ENCODE results near the gene FOXP2.
A peak's percentile ranks its signal among the peaks of the same experiment; 100 is the strongest.

Gene FOXP2

DNA sequence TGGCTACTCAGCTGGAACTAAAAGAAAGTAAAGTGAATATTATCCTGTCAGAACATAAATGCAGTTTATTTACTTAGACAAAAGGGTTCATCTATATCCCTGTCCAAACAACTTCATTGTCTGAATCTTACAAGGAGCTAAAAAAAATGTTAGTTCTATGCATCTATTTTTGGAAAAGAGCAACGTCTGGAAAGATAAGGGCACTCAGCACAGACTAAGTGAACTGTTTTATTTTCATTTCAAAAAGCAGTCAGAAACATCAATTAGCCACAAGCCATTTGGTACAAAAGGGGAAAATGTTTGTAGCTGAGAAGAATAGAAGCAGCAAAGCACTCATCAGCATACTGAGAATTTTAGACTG lies 245.5 kb downstream of the FOXP2 start:
- Histone ChIP-seq H3K36me3 (ENCODE audit: insufficient read depth) (no peaks in the 10 kb centered on the region), H3K9ac (no peak overlapping the region), H2AFZ (ENCODE audit: low read depth) (no peak overlapping the region), H3K27me3 (ENCODE audit: insufficient read depth, low read depth) (no peaks in the 10 kb centered on the region), H3K4me1 (ENCODE audit: low read depth, poor library complexity, severe bottlenecking) (no peaks in the 10 kb centered on the region), H3K4me2 (no peak overlapping the region), H4K20me1 (ENCODE audit: insufficient read depth) (no peaks in the 10 kb centered on the region), H3K27ac (no peak overlapping the region), H3K79me2 (ENCODE audit: insufficient read depth, low read depth) (no peaks in the 10 kb centered on the region), H3K4me3 (IDR thresholded peaks at IDR 0.05; ENCODE audit: insufficient read depth, low read depth, low read length) (no peak overlapping the region)
- TF ChIP-seq CTCF (conservative IDR thresholded peaks at IDR 0.05; ENCODE audit: low read depth, low read length) = no peak

DNA sequence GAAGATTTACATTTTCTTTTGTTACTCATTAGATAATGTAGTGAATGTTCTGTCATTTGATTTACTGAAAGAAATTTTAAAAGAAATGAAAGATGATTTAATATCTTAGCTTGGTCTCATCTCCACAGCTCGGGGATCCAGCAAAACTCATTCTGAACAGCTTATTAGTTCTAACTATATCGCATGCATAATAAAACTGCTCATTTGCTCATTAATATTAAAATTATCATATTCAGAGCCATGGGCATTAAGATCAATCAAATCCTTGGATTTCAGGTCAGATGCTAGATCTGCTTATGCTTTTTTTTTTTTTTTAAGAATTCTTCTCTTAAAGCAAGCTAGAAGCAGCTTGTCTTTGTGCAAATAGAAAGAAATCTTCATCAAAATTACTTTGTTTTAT lies 246.1 kb downstream of the FOXP2 start:
- TF ChIP-seq CTCF (conservative IDR thresholded peaks at IDR 0.05; ENCODE audit: low read depth, low read length) = no peak
- Histone ChIP-seq H3K27me3 (ENCODE audit: insufficient read depth, low read depth) (no peaks in the 10 kb centered on the region), H3K4me1 (ENCODE audit: low read depth, poor library complexity, severe bottlenecking) (no peaks in the 10 kb centered on the region), H3K4me3 (IDR thresholded peaks at IDR 0.05; ENCODE audit: insufficient read depth, low read depth, low read length) (no peak overlapping the region), H3K27ac (no peak overlapping the region), H4K20me1 (ENCODE audit: insufficient read depth) (no peaks in the 10 kb centered on the region), H3K9ac (no peak overlapping the region), H3K79me2 (ENCODE audit: insufficient read depth, low read depth) (no peaks in the 10 kb centered on the region), H2AFZ (ENCODE audit: low read depth) (no peak overlapping the region), H3K4me2 (no peak overlapping the region), H3K36me3 (ENCODE audit: insufficient read depth) (no peaks in the 10 kb centered on the region)

DNA sequence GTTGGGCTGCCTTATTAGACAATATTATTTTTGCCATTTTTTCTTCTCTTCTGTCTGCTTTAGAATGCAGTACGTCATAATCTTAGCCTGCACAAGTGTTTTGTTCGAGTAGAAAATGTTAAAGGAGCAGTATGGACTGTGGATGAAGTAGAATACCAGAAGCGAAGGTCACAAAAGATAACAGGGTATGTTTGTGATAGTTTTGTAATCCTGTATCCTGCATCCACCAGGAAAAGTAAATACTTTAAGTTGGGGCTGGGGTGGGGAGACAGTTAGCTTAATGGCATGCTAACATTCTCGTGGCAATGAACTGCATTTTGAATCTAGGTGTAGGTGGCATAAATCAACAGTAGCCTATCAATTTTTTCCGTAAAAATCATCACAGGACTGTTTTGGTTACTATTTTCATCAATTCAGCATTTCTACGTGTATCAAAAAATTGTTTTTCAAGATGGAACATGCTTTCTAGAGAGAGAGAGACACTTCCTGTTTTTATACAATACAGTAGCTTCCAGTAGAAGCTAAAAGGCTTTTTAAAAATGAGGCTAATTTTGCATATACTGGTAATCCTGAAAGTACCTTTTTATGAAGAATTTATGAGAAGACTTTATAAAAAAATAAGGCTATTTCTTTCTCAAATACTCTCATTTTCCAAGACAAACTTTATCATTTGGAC lies 247.5 kb downstream of the FOXP2 start:
- H3K4me1 ChIP-seq (ENCODE audit: low read depth, poor library complexity, severe bottlenecking) = no peaks in the 10 kb centered on the region
- H3K27me3 ChIP-seq (ENCODE audit: insufficient read depth, low read depth) = no peaks in the 10 kb centered on the region
- TF ChIP-seq CTCF (conservative IDR thresholded peaks at IDR 0.05; ENCODE audit: low read depth, low read length) = no peak
- H3K36me3 ChIP-seq (ENCODE audit: insufficient read depth) = no peaks in the 10 kb centered on the region
- no peak overlapping the region for H3K9ac ChIP-seq
- H3K79me2 ChIP-seq (ENCODE audit: insufficient read depth, low read depth) = no peaks in the 10 kb centered on the region
- no peak overlapping the region for H3K27ac ChIP-seq
- no peaks in the 10 kb centered on the region for H4K20me1 ChIP-seq (ENCODE audit: insufficient read depth)
- no peak overlapping the region for H3K4me2 ChIP-seq
- H3K4me3 ChIP-seq (IDR thresholded peaks at IDR 0.05; ENCODE audit: insufficient read depth, low read depth, low read length) = no peak overlapping the region
- no peak overlapping the region for H2AFZ ChIP-seq (ENCODE audit: low read depth)

DNA sequence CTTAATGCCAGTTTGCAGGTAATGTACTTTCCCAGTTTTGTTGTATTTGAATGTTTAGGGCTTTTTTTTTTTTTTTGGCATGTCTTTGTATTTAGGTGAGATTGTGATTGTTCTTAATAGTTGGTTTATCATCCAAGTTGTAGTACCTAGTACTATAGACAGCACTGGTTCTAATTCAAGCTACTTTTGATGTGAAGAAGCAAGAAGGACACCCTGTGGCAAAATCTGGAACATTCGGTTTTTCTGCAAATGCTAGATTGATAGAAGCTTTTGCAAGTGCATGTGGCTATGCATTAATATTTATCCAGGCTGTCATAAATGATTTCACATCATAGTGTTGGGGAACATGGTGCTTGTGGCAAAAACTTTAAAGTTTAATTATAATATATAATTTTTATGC lies 248.9 kb downstream of the FOXP2 start:
- no peaks in the 10 kb centered on the region for H4K20me1 ChIP-seq (ENCODE audit: insufficient read depth)
- H3K79me2 ChIP-seq (ENCODE audit: insufficient read depth, low read depth) = no peaks in the 10 kb centered on the region
- no peak overlapping the region for H2AFZ ChIP-seq (ENCODE audit: low read depth)
- no peak overlapping the region for H3K9ac ChIP-seq
- no peak overlapping the region for H3K4me2 ChIP-seq
- H3K27me3 ChIP-seq (ENCODE audit: insufficient read depth, low read depth) = no peaks in the 10 kb centered on the region
- no peaks in the 10 kb centered on the region for H3K4me1 ChIP-seq (ENCODE audit: low read depth, poor library complexity, severe bottlenecking)
- no peak overlapping the region for H3K4me3 ChIP-seq (IDR thresholded peaks at IDR 0.05; ENCODE audit: insufficient read depth, low read depth, low read length)
- peak; percentile 50 for TF ChIP-seq CTCF (conservative IDR thresholded peaks at IDR 0.05; ENCODE audit: low read depth, low read length)
- no peak overlapping the region for H3K27ac ChIP-seq
- H3K36me3 ChIP-seq (ENCODE audit: insufficient read depth) = no peaks in the 10 kb centered on the region
